22Rv1 (cell line): Measurements from ENCODE around the gene PABPC1L2A.
"Not testable (repeated sequence)": the region's sequence is repeated elsewhere in the genome, so short reads cannot be mapped to it uniquely, and the experiment has no call there.

Source experiments
- H3K27ac ChIP-seq: fragments of 450-650 bp; 2 replicates; pipeline ENCODE4 v1.5.1; 2017
- CTCF ChIP-seq: fragments of 450-650 bp; IDR thresholded peaks from 2 replicates; pipeline ENCODE4 v1.5.1; 2017; ENCODE audit warnings: mild to moderate bottlenecking
- ZFX ChIP-seq: fragments of 450-650 bp; IDR thresholded peaks from 2 replicates; pipeline ENCODE4 v1.6.1; 2017; ENCODE audit warnings: antibody characterized with exemption, borderline replicate concordance

The PABPC1L2A gene

DNA sequence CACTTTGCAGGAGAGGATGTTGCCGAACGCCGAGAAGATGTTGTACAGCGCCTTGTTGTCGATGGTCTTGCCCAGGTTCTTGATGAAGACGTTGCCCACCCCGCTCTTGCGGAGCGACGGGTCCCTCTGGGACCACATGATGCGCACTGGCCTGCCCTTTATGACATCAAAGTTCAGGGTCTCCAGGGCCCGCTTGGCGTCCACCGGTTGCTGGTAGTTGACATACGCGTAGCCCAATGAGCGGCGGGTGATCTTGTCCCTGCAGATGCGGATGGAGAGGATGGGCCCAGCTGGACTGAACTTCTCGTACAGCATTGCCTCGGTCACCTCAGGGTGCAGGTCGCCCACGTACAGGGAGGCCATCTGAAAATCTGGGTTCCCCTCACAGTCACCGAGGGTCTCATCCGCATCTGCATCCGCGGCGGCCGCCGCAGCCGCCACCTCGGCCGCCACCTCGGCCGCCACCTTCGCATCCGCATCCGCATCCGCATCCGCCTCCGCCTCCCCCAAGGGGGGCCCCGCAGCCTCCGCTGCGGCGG lies at the start of gene PABPC1L2A:
TSS of gene PABPC1L2A (minus strand) at position 489 of the 539 bp plus-strand sequence. CDS start at position 363, 126 bp downstream.
- not testable (repeated sequence) for H3K27ac ChIP-seq

- no peak overlapping the region for H3K27ac ChIP-seq
- TF ChIP-seq CTCF (peak; percentile 38), ZFX (no peak)
Observed at GRCh38 chrX:73127700-73128241, 48.5 kb upstream of the PABPC1L2A start.

DNA sequence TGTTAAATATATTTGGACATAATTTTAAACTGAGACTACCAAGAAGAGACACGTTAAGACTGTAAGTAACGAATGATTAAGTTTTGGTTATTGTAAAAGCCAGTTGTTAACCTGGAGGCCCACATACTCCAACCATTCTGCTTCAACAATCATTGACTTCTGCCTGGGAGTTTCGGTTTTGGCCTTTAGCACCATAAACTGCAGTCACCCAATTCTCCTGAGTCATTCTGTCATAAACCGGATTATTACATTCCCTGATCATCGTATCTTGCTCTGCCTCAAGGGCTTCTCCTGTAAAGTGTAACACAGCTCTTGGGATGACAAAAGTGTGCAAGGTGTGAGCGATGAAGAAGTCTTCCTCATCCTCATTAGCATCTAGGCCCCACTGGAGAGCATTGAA lies 46.9 kb upstream of the PABPC1L2A start:
- TF ChIP-seq ZFX (no peak), CTCF (no peak)
- H3K27ac ChIP-seq, result no peak overlapping the region

DNA sequence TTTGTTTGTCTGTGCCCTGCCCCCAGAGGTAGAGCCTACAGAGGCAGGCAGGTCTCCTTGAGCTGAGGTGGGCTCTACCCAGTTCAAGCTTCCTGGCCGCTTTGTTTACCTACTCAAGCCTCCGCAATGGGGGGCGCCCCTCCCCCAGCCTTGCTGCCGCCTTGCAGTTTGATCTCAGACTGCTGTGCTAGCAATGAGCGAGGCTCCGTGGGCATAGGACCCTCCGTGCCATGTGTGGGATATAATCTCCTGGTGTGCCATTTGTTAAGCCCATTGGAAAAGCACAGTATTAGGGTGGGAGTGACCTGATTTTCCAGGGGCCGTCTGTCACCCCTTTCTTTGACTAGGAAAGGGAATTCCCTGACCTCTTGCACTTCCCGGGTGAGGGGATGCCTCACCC lies 20.2 kb upstream of the PABPC1L2A start:
- H3K27ac ChIP-seq, result not testable (repeated sequence)

- TF ChIP-seq CTCF, result peak; percentile 60
- not testable (repeated sequence) for H3K27ac ChIP-seq
Observed at GRCh38 chrX:73086766-73087165, 7.5 kb upstream of the PABPC1L2A start.

DNA sequence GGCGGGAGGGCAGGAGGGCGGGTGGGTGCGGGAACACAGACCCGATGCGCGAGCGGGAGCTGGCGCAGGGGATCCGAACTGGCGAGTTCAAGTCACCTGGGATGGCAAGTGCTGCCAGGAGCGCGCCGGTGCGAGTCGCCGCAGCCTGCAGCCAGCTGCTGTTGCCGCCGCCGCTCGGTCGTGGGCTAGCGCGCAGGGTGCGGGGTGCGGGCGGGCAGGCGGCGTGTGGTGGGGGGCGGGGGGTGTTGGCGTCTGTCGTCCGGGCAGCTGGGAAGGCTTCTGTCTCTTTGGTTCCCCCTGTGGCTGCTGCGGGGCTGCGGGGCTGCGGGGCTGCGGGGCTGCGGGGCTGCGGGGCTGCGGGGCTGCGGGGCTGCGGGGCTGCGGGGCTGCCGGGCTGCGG lies 572 bp upstream of the PABPC1L2A start:
- H3K27ac ChIP-seq, result not testable (repeated sequence)

DNA sequence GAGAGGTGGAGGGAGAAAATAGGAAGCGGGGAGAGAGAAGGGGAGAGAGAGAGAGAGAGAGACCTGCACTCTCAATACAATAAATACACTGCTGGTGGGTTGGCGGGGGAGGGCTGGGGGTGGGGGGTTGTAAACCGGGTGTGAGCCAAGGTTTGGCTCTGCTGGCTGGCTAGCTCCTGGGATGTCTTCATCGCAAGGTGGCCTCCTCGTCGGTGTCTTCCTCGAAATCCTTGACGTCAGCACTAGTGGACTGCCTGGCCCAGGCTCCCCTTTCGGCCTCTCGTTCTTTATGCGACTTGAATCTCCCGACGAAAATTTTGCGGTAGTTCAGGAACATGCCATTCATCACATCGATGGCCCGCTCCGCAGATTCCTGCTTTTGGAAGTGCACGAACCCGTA lies 715 bp downstream of the PABPC1L2A start:
- H3K27ac ChIP-seq, result not testable (repeated sequence)

- no peak for TF ChIP-seq ZFX
- TF ChIP-seq CTCF, result no peak
- H3K27ac ChIP-seq, result no peak overlapping the region
Observed at GRCh38 chrX:73076838-73077237, 2.5 kb downstream of the PABPC1L2A start.

DNA sequence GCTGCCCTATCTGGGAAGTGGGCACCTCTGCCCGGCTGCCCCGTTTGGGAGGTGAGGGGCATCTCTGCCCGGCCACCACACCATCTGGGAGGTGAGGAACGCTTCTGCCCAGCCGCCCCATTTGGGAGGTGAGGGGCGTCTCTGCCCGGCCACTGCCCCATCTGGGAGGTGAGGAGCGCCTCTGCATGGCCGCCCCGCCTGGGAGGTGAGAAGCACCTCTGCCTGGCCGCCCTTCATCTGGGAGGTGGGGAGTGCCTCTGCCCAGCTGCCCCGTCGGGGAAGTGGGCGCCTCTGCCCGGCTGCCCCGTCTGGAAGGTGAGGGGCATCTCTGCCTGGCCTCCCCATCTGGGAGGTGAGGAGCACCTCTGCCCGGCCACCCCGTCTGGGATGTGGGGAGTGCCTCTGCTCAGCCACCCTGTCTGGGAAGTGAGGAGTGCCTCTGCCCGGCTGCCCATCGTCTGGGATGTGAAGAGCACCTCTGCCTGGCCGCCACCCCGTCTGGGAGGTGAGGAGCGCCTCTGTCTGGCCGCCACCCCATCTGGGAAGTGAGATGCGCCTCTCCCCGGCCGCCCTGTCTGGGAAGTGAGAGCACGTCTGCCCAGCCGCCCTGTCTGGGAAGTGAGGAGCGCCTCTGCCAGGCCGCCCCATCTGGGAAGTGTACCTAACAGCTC lies 9.8 kb downstream of the PABPC1L2A start:
- TF ChIP-seq CTCF, result no peak
- TF ChIP-seq ZFX, result no peak
- H3K27ac ChIP-seq, result no peak overlapping the region
